HG03378 (cell line): ENCODE results near the gene SUMO2.
A peak's percentile ranks its signal among the peaks of the same experiment; 100 is the strongest.
"Not testable (repeated sequence)": the region's sequence is repeated elsewhere in the genome, so short reads cannot be mapped to it uniquely, and the experiment has no call there.

Experiments
- ATAC-seq: cut with Tn5 transposase; IDR thresholded peaks from one replicate; pipeline ENCODE4 v1.9.1; 2021; ENCODE audit warnings: mild to moderate bottlenecking, moderate library complexity; ENCODE audit not compliant: unreplicated experiment

Gene SUMO2

DNA sequence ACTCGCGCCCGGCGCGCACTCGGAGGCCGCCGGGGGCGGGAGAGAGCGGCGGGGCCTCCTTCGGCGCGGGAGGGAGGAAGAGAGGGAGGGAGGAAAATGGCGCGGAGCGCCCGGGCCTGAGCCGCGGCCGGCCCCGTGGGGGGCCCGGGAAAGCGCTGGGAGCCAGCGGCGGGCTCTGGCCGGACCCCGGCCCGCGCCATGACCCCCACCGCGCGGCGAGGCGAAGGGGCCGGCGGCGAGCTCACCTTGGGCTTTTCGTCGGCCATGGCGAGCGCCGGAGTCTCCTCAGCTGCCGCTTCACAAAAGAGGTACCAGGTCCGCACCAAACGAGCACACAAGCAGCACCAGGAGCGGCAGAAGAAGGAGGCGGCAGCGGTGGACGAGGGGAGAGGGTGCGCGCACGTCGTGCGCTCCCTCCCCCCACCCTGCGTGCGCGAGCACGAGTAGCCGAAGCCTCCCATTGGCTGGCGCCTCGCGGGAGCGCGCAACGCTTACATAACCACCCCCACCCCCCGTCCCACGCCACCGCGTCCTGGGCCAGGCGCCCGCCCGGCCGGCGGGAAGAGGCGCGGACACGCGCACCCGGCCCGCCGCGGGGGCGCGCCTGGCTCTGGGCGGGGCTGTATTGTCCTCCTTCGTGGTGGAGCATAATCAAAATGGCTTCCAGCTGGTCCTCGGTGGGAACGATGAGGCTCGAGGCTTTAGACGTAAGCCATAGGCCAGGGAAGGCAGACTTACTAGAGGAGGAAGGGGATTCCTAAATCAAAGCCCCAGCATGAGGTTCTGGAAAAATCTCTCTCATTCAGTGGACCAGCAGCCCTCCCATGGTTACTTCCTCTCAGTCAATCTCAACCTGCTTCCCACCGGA, at the start of gene SUMO2:
Gene SUMO2, minus strand, starts transcription at position 391 of the 868 bp plus-strand sequence. Its CDS starts 125 bp downstream, at position 266.
- peak; percentile 64 for ATAC-seq

DNA sequence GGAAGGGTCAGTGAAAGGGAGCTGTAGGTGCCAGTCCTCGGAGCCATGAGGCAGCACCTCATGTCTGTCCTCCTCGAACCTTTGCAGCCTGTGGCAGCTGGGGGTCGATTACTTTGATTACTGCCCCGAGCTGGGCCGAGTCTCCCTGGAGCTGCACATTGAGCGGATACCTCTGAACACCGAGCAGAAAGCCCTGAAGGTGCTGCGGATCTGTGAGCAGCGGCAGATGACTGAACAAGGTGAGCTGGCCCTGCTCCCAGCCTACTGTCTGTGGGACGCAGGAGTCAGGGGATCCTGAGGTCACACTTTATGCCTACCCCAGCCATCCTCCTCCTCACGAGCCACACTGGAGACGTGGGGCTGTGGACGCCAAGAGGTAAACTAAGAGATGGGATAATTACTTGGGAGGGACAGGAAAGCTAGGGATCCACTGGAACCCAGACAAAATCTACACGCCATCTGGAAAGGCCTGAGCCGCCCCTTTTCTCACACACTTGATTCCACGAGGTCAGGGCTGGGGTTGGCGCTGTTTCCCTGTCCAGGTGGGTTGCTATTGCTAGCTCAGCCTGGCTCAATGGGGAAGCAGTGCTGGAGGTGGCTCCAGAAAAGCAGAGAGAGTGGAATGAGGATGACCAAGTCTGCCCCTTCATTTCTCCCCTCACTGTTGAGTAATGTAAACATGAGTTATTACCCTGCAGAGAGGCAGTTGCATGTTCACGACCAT, 49.1 kb upstream of the SUMO2 start:
- ATAC-seq, result no peak

DNA sequence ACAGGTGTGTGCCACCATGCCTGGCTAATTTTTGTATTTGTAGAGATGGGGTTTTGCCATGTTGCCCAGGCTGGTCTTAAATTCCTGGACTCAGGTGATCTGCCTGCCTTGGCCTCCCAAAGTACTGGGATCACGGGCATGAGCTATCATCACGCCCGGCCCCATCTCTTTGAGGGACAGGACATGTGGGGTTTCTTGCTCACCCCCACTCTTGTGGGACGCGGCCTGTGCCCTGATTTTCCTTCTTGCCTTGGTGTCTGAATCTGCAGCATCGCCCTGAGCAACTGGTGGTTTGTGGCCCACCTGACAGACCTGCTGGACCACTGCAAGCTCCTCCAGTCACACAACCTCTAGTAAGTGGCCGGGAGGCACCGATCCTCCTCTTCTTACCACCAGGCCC, 48.3 kb upstream of the SUMO2 start:
- ATAC-seq, result no peak

DNA sequence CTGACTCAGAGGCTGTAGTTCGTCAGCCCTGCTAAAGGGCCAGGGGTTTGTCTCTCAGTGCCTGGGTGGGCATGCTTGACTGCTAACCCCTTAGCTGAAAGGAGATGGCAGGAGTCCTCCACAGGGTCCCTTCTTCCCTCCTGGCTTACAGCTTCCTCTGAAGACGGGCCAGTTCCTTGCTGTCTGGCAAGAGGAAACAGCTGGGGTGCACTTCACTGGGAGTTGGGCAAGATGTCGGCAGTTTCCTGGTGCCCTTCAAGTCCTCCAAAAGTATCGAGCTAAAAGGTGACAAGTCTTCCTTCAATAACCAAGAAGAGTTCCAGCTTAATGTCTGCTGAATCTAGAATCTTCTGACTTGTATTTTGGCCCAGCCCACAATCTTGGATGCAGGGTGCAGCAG, 46.1 kb upstream of the SUMO2 start:
- no peak for ATAC-seq

DNA sequence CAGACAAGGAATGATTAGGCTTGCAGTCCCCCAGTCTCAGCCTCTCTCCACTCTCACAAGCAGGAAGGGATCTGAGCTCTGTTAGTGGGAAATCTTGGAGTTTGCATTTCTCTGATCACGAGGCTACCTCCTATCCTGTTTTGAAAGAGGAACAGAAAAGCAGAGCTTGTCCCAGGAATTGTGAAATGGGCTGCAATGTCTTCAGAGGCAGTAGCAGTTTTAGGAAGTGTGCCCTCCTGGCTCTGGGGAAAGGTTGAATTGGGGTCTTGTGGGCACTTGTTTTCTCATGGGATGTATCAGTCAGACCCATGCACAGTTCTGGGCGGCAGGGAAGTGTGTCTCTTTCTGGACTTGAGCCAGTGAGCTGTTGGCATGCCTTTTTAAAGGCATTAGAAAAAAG, 45.5 kb upstream of the SUMO2 start:
- ATAC-seq, result no peak

DNA sequence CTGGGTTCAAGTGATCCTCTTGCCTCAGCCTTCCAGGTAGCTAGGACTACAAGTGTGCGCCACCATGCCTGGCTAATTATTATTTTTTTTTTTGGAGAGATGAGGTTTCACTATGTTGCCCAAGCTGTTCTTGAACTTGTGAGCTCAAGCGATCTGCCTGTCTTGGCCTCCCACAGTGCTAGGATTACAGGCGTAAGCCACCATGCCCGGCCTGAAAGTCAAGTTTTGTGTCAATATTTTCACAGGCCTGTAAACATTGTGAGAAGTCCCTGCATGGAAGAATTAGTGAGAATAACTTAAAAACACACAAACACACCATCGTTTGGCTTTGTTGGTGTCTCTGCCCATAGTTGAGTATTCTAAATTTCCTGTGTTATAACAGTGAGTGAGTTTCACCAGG, 45.0 kb upstream of the SUMO2 start:
- no peak for ATAC-seq

DNA sequence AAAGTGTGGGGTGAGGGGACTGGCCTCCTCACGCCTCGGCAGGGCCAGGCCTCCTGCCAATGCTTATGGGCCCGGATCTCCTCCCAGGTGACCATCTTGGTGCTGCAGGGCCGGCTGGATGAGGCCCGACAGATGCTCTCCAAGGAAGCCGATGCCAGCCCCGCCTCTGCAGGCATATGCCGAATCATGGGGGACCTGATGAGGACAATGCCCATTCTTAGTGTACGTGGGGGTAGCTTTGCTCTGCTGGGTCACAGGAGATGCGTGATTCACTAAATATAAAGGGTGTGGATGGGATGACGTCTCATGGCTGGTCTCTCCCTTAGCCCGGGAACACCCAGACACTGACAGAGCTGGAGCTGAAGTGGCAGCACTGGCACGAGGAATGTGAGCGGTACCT, 42.3 kb upstream of the SUMO2 start:
- ATAC-seq, result no peak

DNA sequence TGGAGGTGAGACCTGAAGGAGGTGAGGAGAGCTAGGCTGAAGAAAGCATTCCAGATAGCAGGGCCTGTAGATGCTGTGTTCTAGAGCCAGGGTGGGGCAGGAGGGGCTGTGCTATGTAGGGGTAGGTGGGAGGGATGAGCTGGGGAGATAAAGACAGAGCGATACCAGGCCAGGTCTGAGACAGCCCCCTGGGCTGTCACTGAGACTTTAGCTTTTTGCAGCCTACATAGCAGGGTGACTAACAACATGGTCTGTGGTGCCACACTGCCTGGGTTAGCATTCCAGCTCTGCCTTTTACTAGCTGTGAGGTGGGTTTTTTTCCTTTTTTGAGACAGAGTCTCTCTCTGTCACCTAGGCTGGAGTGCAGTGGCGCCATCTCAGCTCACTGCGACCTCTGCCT, 37.1 kb upstream of the SUMO2 start:
- ATAC-seq, result no peak

DNA sequence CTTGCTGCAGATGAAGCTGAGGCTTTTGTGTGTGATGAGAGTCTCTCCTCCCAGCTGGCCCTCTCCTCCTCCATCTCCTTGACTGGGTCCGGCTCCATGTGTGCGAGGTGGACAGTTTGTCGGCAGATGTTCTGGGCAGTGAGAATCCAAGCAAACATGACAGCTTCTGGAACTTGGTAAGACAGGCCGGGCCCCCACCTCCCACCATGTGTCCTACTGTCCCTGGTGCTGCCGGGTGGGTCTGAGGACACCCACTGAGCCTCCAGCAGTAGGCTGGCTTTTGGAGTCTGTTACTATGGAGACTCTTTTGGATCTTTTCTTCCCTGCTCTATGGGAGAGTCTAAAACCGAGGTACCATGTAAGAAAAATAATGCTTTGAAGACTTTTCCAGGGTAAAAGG, 35.4 kb upstream of the SUMO2 start:
- no peak for ATAC-seq

DNA sequence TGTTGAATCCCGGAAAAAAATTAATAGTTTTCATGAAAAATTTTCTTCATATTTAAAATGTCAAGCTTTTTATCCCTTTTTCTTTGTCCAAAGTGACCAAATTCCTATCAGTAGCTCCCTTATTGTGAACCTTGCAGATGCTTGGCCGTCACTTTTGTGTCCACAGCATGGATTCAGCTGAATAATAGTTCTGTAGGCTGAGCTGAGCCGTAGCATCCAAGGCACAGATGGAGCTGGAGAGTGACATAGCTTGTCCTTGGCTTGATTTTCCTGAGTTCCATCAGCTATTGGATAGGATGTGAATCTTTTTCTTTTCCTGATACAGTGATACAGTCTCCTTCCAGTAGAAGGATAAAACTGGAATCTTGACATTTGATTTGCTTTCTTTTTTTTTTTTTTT, 26.3 kb upstream of the SUMO2 start:
- ATAC-seq, result no peak

DNA sequence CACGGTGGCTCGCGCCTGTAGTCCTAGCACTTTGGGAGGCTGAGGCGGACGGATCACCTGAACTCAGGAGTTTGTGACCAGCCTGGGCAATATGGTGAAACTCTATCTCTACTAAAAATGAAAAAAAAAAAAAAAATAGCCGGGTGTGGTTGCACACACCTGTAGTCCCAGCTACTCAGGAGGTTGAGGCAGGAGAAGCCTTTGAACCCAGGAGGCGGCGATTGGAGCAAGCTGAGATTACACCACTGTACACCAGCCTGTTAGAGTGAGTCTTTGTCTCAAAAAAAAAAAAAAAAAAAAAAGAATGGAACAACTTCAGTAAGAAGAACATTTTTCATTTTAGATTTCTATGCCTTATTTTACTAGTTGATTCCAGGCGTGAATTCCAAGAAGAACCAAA, 25.4 kb upstream of the SUMO2 start:
- ATAC-seq, result no peak

DNA sequence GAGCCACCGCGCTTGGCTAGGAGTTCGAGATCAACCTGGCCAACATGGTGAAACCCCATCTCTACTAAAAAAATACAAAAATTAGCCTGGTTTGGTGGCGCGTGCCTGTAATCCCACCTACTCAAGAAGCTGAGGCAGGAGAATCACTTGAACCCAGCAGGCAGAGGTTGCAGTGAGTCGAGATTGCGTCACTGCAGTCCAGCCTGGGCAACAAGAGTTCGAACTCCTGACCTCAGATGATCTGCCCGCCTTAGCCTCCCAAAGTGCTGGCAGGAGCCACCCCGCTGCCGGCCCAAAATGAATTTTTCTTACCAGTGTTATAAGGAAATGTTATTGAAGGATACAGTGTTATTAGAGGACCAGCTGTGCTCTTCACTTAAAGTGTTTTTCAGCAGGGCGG, 25.0 kb upstream of the SUMO2 start:
- no peak for ATAC-seq

DNA sequence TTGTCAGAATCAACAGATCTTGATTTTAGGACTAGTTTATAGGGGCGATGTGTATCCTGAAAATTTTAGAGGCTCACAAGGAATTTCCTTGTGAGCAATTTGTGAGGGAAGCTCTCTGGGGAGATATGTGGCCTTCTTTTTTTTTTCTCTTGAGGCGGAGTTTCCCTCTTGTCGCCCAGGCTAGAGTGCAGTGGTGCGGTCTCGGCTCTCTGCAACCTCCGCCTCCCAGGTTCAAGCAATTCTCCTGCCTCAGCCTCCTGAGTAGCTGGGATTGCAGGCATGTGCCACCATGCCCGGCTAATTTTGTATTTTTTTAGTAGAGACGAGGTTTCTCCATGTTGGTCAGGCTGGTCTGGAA, 24.3 kb upstream of the SUMO2 start:
- not testable (repeated sequence) for ATAC-seq

DNA sequence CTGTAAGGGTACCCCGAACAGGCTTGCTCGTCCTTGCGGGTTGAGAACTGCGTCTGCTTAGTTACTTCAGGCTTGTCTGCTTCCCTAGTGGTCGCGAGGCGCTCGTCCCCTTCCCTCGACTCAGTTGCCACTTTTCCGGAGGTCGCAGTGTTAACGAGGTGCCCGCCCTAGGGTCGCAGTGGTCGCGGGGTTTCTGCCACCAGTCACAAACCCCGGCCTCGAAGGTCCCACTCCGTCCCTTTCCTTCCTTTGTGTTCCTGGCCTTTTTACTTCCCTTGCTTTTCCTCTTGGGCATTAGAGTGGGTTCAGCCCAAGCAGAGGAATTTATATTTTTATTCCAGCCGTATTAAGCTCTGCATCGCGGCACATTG, 23.0 kb upstream of the SUMO2 start:
- ATAC-seq, result no peak

DNA sequence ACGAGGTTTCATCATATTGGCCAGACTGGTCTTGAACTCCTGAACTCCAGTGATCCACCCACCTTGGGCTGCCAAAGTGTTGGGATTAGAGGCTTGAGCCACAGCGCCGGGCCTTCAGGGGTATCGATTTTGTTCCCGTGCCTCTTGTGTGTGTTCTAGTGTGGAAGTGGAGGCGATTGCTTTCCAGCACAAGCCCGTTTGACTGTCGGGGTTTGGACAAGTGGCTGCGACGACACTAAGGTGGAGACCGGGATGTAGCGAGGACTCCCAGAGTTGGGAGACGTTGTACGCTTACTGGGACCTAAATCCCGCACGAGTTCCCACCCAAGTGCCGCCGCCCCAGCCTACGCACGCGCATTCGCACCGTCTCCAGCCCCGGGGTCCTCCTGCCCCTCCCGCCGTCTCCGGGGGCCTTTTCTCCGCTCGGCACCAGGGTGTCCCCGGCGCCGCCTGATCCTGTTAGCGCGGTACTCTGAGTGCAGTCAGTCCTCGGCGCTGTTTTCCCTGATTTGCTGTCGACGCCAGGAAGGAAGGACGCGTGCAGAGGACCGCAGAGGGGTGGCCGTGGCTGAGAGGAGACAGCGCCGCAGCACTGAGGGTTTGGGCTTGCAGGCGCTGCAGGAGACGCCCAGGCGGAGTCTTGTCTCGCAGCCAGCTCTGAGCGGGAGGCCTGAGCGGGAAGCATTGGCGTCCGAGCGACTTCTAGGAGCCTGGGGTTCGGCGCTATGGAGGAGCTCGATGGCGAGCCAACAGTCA, 22.5 kb upstream of the SUMO2 start, which contains the start of gene NUP85:
Gene NUP85, plus strand, starts transcription at position 643 of the 756 bp plus-strand sequence. Its CDS starts 83 bp downstream, at position 726.
- no peak for ATAC-seq

DNA sequence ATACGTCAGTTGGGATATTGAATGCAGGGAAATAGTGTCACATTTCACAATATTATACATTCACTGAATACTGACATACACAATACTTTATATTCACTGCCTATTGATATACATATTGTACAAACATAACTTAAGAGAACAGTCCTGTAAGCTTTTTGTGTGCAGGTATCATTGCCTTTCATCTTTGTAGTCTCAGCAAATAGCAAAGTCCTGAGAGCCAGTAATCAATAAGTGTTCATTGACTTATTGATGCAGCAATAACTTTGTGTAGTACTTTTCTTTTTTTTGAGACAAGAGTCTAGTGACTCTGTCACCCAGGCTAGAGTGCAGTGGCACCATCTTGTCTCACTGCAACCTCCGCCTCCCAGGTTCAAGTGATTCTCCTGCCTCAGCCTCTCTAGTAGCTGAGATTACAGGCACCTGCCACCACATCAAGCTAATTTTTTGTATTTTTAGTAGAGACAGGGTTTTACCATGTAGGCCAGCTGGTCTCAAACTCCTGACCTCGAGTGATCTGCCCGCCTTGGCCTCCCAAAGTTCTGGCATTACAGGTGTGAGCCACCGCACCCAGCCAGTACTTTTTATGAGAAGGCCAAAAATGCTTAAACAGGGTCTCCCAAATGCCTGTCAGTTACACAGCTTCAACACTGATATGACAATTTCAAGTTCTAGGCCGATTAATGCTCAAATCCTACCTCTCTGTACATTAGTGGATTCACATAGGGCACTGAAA, 17.3 kb upstream of the SUMO2 start:
- no peak for ATAC-seq

DNA sequence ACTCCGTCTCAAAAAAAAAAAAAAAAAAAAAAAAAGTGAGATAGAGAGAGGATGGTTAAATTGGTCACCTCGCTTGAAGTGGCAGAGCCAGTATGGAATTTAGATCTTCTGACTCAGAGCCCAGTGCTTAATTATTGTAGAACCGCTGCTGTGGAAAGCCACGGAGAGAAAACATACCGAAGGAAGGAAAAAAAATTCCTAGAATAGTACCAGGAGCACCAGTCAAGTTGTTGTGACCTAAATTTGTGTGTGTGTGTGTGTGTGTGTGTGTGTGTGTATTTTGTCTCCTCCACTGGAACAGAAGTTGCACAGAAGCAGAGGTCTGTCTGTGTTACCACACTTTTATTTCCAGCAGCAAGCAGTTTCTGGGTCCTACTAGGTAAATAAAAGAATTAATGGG, 12.1 kb upstream of the SUMO2 start:
- ATAC-seq, result no peak

DNA sequence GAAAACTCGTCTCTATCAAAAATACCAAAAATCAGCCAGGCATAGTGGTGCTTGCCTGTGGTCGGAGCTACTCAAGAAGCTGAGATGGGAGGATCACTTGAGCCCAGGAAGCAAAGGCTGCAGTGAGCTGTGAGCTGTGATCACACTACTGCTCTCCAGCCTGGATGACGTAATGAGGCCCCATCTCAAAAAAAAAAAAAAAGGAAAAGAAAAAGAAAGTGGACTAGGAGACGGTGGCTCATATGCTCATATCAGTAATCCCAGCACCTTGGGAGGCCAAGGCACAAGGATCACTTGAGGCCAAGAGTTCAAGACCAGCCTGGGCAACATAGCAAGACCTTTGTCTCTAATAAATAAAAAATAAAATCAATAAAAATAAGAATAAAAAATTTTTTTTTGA, 8.8 kb upstream of the SUMO2 start:
- ATAC-seq, result no peak

DNA sequence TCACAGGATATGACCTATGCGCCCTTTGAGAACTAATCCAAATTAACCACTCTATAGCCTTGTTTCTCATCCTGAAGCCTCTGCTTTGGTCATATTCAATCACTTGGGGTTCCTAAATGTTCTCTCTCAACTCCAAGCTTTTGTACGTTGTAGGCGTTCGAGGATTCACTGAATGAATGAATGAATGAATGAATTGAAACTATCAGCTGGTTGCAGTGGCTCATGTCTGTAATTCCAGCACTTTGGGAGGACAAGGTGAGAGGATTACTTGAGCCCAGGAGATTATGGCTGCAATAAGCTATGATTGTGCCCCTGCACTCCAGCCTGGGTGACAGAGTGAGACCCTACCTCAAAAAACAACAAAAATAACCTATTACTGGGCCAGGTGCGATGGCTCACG, 5.9 kb upstream of the SUMO2 start:
- ATAC-seq, result no peak

DNA sequence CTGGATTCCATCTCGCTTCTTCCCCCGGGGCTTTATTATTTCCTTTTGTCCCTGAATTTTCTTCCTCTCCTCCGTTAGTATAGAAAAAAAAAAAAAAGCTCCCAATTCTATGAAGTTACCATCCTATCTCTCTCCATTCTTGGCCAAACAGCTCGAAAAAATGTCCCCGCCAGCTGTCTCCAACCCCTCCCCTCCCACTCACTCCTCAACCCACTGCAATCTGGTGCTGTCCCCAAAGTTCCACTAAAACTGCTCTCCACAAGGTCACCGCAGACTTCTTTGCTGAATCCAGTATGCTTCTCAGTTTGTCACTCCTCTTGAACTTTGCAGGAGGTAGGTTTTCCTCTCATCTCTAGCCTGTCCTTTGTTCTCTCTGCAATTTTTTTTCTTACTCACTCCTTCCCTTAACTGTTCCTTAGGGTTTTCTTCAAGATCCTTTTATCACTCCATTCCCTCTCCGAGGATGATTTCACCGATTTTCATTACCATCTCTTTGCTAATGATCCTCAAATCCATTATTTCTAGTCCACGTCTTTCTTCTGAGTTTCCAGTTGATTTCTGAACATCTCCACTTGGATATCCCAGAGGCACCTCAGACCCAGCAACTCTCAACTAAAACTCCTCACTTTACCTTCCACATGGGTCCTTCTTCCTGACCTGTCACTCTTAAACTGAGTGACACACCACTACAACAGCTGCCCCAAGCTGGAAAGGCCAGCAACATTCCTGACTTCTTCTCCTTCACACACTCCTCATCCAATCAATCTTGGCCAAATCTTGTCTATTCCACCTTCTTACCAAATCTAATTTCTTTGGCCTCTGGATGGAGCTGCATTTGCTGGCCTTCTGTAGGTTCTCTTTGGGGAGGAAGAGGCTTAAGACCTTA, 1.5 kb upstream of the SUMO2 start:
- ATAC-seq, result no peak
